GM21526 (cell line): ENCODE data around the gene SKOR1.
A peak's percentile ranks its signal among the peaks of the same experiment; 100 is the strongest.

Experiments
- ATAC-seq: cut with Tn5 transposase; IDR thresholded peaks from one replicate; pipeline ENCODE4 v1.9.1; 2021; ENCODE audit warnings: moderate library complexity; ENCODE audit not compliant: unreplicated experiment, low FRiP score

Gene SKOR1

GRCh38 chr15:67824976-67825880 lies at the start of gene SKOR1:
Gene SKOR1, plus strand, starts transcription at chr15:67825509. Its CDS starts 94 bp downstream, at chr15:67825603.
- ATAC-seq: no peak

DNA sequence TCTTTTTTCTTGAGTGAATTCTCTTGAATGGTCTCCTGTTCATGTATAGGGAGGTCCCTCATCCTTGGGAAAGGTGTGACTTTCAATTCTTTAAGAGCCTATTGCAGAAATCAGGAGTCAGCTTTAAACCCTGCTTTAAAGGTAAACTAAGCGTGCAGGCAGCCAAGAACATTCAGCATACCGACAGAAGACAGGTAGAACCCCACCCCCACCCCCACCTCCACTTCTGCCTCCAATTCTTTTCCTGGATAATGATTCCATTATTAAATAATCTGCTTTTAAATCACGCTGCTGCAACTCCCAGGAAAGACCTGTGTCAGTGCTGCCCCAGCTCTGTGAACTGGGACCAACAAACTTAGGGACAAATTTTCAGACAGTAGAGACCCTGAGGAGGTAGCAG lies 49.3 kb upstream of the SKOR1 start:
- no peak for ATAC-seq

- ATAC-seq: no peak
Measured at GRCh38 chr15:67776600-67776999, 48.7 kb upstream of the SKOR1 start.

DNA sequence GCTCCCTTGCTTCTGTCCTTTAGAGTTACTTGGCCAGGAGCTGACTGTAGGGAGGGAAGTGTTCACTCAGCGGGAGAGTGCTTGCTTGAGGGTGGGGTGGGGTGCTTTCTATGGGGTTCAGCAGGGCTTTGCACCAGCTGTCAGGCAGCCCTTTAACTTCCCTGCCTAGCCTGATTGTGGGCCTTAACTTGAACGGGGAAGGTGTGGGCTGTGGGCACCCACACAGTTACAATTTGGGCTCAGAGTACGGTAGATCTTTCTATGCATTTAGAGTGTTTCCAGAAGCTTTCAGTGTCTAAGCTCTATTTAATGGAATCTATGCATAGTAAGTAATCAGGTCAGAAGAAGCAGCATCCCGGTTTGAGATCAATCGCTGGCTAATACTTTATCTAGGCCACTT lies 48.2 kb upstream of the SKOR1 start:
- no peak for ATAC-seq

- no peak for ATAC-seq
Measured at GRCh38 chr15:67777773-67778172, 47.5 kb upstream of the SKOR1 start.

DNA sequence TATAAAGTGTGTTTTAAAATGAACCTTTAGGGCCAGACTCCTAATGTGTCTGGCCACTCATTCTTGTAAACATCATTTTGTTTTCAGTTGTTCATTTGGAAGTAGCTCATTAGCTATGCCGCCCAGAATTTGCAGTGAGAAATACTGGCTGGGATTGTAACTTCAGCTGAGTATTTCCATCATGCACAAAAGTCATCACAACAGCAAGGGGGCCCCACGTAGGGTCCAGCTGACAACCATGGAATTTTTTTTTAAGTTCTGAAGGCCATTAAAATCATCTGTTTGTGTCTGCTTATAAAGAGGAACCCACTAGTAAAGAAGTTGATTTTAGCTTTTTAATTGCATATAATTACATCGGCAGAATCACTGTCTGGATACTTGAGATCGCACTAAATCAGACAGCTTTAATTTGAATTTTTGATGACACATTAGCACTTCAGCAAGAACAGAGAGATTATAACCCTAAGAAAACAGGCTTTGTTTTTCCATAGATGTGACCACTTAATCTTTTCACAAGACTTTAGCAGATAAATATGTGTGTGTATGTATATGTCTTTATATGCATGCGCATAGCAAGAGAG lies 46.3 kb upstream of the SKOR1 start:
- ATAC-seq: no peak

DNA sequence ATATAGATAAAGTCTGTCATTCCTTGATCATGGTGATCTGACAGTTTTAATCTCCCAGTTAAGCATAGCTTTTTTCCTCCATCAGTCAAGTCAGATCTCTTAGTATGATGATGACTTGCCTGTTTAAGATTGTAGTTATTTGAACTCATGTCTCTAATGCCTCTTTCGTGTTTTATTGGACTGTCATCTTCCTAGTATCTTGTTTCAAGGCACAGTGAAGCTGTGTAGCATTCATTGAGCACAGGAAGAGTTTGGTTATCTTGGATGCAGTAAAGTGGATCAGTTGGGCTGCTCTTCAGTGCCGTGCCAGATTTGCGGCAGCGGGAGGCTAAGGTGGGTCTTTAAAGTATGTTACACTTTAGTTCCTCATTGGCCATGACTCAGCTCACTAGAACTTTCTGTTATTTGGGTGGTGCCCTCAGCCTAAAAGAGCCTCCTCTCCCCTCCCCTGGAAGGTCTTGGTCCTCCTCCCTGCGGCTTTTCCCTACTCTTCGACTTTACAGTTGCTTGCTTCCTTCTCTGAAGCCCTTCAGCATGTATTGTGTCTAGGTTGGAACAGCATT lies 45.7 kb upstream of the SKOR1 start:
- no peak for ATAC-seq

DNA sequence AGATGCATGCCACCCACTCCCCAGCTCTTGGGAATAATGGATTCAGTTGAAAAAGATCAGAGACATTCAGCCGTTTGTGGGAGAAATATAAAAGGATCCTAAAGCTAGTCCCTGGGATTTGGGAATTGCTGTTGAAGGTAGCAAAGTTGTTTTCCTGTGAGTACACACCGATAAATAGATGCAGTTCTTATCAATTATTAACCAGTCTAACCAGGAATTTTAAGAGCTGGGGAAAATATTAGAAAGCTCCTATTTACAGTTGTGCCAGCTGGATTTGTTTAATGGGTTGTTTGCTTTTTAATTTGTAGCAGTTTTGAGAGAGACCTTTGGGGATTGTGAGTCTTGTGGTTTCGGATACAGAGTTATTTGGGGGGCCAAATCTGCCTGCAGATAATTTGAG lies 44.2 kb upstream of the SKOR1 start:
- no peak for ATAC-seq

- ATAC-seq: no peak
Measured at GRCh38 chr15:67781907-67782690, 43.2 kb upstream of the SKOR1 start.

DNA sequence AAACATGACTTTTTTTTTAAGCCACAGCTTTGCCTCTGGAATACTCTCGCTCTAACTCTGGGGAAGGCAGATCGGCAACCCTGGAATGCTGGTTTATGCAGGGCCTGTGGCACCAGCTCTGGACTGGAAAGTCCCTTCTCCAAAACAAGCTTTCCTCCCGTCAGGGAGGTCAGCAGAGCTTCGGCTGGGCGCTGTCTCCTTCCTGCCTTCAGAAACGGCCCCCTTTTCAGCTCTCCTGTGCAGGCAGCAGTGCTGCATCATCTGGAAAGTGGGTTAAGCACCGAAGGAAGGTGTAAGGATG lies 42.7 kb upstream of the SKOR1 start:
- ATAC-seq: no peak

DNA sequence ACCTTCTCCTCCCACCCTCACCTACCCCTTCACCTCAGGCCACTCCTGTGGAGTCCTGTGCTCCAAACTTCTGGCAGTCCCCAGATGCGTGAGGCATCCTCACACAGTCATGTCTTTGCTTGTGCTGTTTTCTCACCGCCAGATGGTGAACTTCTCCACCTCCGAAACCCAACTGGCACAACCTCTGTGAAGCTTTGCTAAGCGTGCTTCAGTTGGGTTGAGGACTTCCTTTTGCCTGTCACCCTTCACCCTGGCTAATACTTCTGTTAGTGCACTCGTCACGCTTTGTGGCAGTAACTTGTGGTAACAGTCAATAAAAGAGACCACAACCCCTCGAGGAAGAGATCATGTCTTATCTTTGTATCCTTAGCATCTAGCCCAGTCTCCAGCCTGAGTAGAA lies 42.0 kb upstream of the SKOR1 start:
- ATAC-seq: no peak

DNA sequence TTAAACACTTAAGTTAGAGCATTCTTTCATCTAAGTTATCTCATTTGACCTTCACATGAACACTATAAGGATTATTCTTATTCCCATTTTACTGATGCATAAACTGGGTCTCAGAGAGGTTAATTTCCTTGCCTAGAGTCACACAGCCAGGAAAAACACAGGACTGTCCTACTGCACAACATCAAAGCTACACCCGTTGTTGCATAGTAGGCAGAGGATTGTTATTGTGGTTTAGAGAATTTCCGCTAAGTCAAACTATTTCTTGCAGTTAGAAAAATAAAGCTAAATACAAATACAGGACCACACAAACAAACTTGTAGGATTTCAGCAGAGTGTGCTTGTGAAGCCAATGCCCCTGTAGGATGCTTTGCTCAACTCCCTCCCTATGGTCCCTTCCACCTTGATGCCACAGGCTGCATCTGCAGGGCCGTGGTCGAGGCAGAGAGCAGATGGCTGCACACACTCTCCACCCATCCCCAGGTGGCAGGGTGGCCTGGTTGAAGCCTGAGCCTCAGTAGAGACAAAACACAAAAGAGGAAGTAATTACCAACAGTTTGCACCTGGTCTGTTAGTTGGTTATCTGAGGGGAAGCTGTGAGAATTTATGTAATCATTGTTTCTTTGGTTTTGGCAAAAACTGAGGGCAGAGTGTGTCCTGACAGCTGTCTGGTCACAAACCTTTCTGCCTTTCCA lies 41.1 kb upstream of the SKOR1 start:
- peak; percentile 87 for ATAC-seq

DNA sequence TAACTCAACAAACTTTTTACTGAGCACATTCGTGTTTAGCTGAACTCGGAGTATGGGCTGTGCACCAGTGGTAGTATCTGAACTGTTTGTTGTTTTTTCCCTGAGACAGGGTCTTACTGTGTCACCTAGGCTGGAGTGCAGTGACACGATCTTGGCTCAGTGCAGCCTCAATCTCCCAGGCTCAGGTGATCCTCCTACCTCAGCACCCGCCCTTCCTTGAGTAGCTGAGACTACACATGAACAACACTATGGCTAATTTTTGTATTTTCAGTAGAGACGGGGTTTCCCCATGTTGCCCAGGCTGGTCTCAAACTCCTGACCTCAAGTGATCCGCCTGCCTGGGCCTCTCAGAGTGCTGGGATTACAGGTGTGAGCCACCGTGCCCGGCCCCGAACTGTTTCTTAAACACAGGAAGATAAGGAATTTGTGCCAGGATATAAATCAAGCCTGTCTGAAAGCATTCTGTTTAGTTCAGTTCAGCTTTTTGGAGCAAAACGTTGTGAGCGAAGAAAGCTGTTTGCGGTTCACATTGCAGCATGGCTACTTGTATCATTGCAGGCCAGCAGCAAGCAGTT lies 40.4 kb upstream of the SKOR1 start:
- no peak for ATAC-seq

DNA sequence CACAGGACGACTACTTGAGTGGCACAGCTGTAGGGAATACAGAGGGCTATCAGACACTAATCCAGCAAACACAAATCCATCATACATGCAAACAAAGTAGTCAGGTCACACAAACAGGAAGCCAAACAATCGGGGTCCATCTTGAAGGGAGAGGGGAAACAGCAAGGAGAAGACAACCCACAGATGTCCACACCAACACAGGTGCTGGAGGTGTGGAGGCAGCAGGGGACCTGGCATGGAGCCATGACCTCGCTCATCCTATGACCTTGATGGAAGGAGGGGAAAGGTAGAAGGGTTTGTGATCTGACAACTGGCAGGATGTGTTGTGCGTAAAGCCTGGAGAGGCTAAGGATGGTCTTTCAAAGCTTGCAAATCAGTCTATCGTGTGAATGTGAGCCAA lies 39.9 kb upstream of the SKOR1 start:
- ATAC-seq: no peak

DNA sequence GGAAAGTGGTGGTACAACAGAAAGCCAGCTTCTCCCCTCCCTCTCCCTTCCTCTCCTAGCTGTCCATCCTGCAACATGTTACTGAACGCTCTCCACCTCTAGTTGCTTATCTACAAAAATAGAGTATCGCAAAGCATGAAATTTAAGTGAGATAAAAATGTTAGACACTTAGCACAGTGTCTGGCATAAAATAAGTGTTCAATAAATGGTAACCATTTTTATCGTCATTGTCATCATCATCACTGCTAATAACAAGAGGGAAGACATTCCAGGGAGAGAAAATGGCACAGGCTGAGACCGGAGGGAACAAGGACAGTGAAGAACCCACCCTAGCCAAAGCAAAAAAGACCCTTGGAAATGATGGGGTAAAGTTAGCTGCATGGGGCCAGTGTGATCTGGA lies 38.7 kb upstream of the SKOR1 start:
- ATAC-seq: no peak

DNA sequence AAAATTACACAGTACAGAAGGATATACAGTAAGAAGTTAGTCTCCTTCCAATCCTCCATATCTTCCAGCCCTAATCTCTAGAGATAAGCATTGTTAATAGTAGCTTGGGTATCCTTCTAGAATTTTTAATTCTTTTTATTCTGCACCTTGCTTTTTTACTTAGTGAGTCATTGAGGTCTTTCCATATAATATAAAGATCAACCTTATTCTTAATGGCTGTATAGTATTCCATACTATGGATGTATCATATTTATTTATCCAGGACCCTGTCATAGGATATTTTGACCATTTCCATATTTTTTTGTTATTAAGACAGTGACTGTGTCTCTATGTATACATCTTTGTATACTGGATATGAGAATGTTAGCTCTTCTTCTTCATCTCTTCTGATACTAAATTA lies 36.3 kb upstream of the SKOR1 start:
- ATAC-seq: no peak

DNA sequence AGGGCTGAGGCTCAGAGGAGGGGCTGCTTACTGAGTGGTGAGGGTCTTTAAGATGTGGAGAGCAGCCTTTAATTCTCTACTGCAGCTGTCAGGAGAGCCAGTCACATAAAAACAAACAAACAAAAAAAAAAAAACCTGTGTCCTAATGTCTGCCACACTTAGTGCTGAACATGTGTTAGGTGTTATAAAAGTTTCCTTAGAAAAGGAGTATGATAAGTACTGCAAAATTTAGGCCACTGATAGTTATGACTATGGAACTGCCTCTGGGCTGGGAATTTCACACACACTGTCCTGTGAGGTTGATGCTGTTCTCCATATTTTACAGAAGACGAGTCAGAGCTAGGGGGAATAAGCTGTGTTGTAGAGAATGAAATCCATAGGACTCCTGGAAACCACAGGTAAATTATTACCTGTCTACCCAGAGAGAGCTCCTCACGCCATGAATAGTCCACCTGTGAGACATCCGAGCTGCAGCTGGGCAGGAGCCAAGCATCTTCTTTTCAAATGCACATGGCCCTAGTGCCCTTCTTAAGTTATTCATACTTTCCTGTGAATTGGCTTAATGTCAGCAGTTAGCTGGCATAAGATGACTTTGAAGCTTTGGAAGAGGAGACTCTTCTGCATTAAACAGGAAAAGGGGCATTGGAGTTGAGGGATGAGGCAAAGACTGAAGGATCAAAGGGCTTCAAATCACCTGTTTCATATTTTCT lies 34.5 kb upstream of the SKOR1 start:
- ATAC-seq: no peak

- no peak for ATAC-seq
Measured at GRCh38 chr15:67792250-67792942, 32.9 kb upstream of the SKOR1 start.
